GM12865 (cell line): ENCODE results near the gene ATG4C.

ENCODE experiments used
- DNase-seq: peaks from one replicate; pipeline ENCODE4 v3.0.0; 2010; ENCODE audit warnings: low read depth
- H3K4me3 ChIP-seq: 2 replicates; pipeline ENCODE4 v1.5.1; 2011; ENCODE audit warnings: mild to moderate bottlenecking, low read depth, low read length, control low read depth
- TF ChIP-seq, protein P1 (sequence below): IDR thresholded peaks from 2 replicates; pipeline ENCODE4 v1.5.1; 2011; ENCODE audit warnings: low read length, control low read depth, low read depth, inconsistent platforms; ENCODE audit not compliant: insufficient read depth; ENCODE audit errors: missing control alignments

The ATG4C gene

DNA sequence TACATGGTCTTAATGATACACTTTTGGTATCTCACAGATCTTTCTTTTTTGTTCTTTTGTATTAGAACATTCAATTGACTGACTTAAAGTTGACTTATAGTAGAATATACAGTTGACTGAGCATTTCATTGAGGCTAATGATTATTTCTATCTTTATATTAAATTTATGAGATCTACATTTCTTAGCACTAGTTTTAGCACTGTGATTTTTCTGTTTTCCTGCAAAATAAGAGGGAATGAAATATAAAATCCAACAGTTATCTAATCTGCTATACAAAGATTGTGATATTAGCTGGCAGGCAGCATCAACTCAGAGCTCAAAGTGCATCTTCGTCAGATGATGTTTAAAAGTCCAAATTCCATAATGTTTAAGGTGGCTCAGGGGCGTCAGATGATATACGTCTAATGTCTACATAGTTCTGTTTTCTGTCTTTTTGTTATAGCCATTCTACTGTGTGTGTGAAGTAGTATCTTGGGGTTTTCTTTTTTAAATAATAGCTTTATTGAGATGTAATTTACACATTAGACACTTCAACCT is 85.4 kb downstream of the ATG4C start:
- H3K4me3 ChIP-seq = no peak overlapping the region
- TF ChIP-seq, protein P1, sequence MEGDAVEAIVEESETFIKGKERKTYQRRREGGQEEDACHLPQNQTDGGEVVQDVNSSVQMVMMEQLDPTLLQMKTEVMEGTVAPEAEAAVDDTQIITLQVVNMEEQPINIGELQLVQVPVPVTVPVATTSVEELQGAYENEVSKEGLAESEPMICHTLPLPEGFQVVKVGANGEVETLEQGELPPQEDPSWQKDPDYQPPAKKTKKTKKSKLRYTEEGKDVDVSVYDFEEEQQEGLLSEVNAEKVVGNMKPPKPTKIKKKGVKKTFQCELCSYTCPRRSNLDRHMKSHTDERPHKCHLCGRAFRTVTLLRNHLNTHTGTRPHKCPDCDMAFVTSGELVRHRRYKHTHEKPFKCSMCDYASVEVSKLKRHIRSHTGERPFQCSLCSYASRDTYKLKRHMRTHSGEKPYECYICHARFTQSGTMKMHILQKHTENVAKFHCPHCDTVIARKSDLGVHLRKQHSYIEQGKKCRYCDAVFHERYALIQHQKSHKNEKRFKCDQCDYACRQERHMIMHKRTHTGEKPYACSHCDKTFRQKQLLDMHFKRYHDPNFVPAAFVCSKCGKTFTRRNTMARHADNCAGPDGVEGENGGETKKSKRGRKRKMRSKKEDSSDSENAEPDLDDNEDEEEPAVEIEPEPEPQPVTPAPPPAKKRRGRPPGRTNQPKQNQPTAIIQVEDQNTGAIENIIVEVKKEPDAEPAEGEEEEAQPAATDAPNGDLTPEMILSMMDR = no peak
- DNase-seq = no peak

DNA sequence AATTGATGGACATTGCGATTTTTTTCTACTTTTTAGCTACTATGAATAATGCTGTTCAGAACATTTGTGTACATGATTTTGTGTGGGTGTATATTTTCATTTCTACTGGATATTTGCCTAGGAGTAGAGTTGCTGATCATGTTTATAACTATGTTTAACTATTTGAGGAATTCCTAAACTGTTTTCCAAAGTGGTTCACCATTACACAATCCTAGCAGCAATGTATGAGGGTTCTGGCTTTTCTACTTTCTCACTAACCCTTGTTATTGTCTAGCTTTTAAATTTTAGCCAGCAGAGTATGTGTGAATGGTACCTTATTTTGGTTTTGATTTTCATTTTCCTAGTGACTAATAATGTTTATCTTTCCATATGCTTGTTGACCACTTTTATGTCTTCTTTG is 86.2 kb downstream of the ATG4C start:
- TF ChIP-seq, protein P1 = no peak
- no peak for DNase-seq
- H3K4me3 ChIP-seq = no peak overlapping the region

DNA sequence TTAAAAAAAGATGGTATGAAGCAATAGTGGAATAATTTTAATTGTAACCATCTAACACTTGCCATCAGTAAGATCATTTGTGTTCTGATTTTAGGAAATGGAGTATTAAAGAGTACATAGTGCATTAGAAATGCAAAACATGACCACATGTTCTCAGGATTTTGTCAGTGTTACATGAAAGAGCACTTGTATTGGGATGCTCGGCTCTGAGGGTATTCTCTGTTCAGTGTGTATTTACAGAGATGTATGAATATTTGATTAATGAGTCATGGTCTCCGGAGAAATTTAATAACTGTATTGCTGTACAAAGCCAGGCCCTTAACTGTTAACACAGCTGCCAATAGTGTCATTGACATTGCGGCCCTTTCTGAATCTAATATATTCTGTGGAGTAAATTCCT is 91.7 kb downstream of the ATG4C start:
- DNase-seq = no peak
- no peak overlapping the region for H3K4me3 ChIP-seq

DNA sequence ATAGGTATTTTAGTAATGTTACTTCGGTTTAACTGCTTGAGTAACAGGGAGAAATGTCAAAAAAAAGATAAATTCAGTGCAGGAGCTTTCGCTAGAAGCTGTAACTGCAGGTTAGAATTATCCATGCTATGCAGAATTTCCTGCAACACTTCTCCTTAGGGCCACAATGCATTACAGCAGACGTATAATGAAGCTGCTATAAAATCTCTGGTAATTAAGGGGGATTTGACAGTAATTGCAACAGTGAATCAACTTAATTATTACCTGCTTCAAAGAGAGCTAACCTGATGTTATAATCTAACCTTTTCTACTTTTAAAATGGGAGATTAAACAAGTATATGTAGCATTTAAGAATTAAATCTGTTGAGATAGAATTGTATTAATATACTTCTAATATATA is 92.6 kb downstream of the ATG4C start:
- TF ChIP-seq, protein P1 = no peak

More for the DNA sequence above, 91.7 kb downstream of the ATG4C start:
- TF ChIP-seq, protein P1 = no peak

DNA sequence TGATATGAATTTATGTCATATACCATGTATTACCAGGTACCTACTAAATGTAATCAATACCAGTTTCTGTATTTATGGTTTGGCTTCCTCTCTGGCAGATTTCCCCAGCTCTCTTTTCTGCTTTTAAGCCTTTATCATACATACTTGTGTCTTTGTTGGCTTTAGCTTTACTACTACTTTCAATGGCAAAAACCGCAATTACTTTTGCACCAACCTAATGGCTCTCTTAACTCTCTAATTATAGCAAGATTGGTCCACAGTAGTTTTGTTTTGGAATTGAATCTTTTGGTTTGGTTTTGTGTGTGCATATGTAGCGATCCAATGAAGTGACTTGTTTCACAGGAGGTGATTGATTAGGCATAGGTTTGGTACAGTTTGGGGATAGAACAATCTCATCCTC is 93.6 kb downstream of the ATG4C start:
- TF ChIP-seq, protein P1 = no peak
- no peak for DNase-seq
- no peak overlapping the region for H3K4me3 ChIP-seq

More for the DNA sequence above, 92.6 kb downstream of the ATG4C start:
- H3K4me3 ChIP-seq = no peak overlapping the region
- DNase-seq = no peak

DNA sequence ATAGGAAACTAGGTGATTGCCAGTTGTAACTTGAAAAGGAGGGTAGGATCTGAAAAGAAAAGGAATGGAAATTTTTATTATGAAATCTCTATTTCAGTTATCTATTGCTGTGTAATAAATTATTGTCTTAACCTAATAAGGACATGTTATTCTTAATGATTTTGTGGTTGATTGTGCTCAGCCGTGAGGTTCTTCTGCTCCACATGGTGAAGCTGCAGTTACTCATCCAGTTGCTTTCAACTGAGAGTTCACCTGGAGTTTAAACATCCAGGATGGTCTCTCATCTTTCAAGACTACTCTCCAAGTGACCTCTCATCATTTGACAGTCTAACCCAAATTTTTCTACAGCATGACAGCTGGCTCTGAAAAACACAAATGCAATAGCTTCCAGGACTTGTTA is 96.0 kb downstream of the ATG4C start:
- TF ChIP-seq, protein P1 = no peak
- DNase-seq = no peak
- H3K4me3 ChIP-seq = no peak overlapping the region
